CD4-positive, alpha-beta T cell treated with Interleukin-4 for 1 hour (primary cell): ENCODE data around the gene GLO1.
"Not testable (repeated sequence)": the region's sequence is repeated elsewhere in the genome, so short reads cannot be mapped to it uniquely, and the experiment has no call there.

Source experiments
- DNase-seq, 2 donors: peaks; one replicate each; pipeline ENCODE4 v3.0.0-alpha.2; 2020 to 2022

GLO1 gene

DNA sequence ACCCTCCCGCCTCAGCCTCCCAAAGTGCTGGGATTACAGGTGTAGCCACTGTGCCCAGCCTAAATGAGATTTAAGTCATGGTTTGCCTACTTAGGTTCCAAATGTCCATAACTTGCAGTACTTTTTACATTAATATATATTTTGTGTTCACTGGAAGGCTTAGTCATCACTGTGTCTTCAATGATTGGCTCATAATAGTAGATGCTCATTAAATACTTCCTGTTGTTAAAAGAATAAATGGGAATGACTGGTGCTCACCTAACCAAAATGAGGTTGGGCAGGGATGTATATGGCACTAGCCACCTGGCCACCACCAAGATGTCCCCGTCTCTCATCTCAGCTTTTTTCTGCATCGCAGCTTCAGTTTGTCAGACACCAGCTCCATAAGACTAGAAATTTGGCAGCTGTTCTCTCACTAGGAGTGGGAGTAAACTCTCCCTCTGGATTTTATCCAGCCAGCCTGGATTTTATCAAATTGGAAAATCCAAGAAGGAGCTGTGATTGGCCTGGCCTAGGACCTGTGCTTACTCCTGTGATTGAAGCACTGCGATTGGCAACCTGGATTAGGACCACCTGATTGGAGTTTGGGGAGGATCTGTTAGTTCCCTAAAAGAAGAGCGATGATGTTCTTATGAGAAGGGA lies 1.1 kb upstream of the GLO1 start:
- DNase-seq, result no peak

DNA sequence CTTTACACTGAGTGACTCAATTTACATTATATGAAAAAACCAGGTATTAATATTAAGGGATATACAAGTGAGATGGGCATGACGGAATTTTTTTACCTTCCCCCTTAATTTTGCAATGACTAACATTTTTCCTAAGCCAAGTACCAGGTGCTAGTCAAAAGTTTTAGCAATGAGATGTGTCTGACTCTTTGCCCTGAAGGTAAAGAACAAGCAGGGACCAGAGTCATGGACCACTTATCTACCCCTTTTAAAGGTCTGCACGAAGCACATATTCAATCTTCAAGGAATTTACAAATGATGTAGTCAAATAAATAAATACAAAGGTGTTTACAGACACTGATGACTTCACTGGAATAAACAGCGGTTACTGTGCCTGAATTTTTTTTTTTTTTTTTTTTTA lies 1.4 kb downstream of the GLO1 start:
- DNase-seq, result no peak

DNA sequence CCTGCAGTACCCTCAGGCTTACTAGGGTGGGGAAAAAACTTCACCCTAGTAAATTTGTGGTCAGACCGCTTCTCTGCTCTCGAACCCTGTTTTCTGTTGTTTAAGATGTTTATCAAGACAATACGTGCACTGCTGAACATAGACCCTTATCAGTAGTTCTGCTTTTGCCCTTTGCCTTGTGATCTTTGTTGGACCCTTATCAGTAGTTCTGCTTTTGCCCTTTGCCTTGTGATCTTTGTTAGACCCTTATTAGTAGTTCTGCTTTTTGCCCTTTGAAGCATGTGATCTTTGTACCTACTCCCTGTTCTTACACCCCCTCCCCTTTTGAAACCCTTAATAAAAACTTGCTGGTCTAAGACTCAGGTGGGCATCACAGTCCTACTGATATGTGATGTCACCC lies 3.2 kb downstream of the GLO1 start:
- not testable (repeated sequence) for DNase-seq

DNA sequence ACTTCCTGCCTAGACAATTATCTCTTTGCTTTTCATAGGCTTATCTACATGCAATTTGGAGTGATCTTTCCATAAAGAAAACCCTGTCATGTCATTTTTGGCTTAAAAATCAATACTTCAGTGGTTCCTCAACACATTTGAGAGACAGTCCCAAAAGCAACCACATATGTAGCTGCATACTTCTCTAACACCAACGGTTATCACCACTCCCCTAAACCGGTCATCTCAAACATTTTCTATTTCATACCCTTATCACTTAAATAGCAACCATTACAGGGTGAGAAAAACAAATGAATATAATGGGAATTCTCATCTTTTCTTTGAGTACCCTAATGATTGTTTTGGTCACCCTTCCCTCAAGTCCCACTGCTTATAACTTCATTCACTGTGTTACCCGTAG lies 5.1 kb downstream of the GLO1 start:
- no peak for DNase-seq

DNA sequence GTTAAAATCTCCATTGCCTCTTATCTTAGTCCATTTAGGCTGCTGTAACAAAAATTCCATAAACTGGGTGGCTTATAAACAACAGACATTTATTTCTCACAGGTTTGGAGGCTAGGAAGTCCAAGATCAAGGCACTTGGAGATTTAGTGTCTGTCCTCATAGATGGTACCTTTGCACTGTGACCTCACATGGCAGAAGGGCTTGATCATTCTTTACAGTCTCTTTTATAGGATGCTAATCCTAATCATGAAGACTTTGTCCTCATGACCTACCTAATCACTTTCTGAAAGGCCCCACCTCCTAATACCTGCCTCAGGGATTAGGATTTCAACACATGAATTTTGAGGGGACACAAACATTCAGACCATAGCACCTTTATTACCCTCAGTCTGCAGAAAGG lies 6.6 kb downstream of the GLO1 start:
- no peak for DNase-seq

DNA sequence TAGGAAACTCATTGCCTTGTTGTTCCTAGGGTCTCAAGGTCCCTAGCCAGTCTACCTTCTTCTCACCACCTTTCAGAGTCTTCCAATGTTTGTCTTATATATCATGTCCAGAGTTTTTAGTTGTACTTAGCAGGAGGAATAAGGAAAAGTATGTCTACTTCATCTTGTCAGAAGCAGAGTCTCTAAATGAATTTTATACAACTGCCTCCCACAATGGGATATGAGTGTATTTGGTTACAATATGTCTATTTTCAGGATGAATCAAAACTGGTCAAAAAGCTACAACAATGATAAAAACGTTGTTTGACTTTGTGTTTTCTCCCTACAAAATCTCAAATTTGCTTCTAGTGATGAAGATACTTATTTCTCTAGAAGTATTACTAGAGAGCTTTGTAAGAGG lies 7.0 kb downstream of the GLO1 start:
- no peak for DNase-seq

DNA sequence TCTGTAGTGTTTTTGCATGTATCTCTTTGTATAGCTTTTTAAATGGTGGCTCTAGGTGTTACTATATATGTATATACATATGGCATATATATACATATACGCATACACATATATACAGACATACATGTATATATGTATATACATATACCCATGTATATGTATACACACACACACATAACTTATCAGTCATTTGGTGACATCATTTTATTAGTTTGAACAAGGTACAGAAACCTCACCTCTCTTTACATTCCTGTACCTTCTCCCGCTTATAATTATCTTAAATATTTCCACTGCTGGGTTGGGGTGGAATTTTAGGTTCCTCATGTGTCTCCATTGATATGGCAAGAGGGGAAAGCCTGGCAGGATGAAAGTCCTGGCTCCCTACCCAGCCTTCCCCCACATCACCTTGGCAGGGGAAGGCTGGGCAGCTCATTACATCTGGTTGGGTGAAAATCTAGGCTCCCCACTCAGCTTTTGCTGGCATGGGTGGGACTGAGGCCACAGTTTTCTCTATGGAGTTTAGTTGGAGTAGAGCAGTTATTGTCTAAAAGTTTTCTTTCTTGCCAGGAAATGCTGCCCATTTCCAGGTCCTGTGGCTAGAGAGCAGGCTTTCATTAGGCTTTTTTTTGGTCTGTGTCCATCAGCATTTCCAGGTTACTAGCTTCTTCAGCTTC lies 7.6 kb downstream of the GLO1 start:
- DNase-seq, result no peak

DNA sequence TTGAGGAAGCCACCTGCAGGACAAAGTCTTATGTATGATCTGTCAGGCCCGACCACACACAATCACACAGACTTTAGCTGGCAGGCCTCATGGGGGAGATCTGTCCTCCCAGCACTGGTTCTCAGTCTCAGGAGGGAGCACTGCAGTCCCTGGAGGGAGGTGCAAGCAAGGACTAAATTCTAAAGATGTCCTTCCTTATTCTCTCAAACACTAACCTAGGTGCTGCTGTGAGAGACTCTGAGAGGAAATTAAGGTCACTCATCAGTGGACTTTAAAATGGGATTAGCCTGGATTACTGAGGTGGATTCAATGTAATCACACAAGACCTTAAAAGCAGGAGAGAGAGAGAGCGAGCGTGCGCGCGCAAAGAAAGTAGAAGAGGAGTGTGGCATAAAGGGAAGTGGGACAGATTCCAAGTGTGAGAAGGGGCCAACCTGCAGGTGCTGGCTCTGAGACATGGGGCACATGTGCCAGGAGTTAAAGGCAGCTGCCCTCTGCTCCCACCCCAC lies 14.3 kb downstream of the GLO1 start:
- peak in 1 of 2 donors; percentile 19 for DNase-seq

DNA sequence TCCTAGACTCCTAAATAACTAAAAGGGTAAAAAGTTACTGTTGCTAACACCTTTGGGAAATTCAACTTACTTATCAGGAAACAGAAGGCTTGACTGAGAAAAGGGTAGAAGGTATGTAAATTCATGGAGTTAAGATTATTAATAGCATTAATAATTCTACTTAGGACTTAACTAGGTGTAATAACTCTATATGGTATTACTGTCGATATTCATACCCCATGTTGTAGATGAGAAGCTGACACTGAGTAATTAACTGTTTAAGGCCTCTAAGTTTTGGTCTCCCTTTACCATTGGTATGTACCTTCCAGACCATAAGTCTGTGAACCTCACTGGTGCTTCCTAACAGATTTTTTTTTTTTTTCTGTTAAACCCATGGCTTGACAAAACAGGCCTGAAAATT lies 15.4 kb downstream of the GLO1 start:
- DNase-seq, result no peak

DNA sequence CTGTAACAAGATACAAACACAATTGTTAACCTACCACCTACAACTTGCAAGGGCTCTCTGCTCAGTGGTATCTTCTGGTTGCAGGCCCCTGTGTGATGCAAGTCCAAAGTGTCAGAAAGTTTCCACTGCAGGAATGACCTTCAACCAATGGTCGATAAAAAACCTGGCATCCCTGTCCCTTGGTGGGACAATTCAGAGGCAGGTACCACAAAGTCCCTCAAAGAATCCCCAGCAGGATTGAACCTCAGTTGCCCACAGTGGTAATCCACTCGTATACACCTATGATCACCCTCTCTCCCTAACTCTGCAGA lies 15.9 kb downstream of the GLO1 start:
- no peak for DNase-seq

DNA sequence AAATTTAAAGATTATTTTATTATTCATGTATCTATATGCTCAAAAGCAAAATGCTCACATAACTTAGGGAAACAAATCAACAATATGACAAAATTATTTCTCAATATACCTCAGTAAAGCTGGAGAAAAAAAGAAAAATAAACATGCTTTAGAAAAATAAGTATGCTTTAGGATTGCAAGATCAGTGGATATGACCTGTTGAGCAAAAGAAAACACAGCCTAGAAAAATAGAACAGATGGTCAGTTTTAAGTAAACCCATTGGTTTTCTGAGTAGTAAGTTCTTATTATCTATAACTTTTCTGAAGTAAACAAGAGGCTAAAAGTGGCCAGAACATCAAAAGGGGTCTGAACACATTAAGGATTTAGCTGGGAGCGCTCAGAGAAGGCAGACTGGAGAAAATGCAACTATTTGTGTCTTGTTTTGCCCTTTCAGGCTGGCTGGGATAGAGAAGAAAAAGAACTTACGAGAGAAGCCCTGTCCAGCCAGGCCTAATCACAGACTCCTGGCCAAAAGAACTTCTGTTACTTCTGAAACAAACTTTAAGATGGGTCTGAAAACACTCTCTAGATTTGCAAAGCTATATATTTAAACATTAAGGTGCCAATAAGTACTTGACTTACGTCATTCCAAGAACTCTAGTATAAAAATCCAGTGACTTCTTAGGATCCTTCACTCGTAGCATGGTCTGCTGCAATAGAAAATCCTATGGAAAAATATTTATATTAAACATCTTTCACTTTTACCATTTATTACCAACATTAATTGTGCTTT lies 16.5 kb downstream of the GLO1 start:
- DNase-seq, result no peak

DNA sequence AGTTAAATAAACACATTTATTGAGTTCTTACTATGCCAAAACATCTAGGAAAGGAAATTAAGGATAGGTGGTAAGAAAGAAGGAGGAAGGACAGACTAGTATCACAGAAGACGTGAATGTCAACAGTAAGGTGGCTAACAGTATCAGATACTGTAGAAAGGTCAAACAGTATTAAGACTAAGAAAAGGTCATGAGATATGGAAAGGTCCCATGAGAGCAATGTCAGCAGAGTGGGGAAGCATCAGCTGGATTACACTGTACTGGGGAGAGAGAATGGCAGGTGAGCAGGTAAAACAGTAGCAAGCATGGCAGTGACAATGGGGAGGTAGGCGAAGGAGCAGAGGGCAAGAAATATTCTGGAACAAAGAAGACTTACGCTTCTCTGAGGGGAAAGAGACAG lies 18.0 kb downstream of the GLO1 start:
- DNase-seq, result no peak

DNA sequence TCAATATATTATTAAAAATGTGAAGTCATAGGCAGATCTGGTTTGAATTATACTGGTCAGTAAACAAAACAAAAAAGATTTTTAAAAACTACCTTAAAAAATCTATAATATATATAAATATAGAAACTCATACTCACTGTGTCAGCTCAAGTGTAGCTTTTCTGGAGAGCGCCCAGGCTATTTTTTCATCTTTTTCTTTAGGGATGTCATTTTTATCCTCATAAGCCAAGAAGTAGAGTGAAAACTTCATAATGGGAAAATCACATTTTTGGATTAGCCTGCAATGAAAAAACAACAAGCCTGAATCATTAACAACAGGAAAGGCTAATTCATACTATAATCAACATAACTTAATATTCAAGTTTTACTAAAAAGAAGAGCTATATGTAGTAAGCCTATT lies 18.7 kb downstream of the GLO1 start:
- DNase-seq, result no peak

DNA sequence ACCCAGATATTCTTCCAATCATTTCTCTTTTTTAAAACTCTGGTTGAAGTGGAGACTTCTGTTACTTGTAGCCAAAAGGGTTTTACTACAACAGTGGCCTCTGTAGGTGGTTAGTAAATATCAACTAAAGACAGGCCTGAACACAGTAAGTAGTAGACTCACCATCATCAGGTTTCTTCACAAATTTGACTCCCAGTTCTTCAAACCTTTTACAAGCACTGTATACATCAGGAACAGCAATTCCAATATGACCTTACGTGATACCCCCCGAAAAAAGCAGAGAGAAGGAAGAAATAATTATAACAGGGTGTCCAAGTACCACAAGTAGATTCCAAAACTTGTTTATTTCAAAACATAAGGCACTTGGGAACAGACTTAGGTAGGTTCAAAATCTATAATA lies 21.1 kb downstream of the GLO1 start:
- no peak for DNase-seq

DNA sequence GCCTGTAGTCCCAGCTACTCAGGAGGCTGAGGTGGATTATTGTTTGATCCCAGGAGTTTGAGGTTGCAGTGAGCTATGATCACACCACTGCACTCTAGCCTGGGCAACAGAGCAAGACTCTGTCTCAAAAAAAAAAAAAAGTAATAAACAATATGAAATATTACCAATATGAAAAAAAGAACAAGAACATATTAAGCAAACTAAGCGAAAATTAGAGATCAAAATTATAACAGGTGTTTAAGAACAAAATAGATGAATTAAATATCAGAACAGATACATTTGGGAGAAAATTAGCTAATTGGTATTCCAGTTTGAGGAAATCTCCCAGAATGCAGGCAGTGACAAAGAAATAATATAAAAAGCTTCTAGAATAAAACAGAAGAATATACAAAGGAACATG lies 23.3 kb downstream of the GLO1 start:
- no peak for DNase-seq

DNA sequence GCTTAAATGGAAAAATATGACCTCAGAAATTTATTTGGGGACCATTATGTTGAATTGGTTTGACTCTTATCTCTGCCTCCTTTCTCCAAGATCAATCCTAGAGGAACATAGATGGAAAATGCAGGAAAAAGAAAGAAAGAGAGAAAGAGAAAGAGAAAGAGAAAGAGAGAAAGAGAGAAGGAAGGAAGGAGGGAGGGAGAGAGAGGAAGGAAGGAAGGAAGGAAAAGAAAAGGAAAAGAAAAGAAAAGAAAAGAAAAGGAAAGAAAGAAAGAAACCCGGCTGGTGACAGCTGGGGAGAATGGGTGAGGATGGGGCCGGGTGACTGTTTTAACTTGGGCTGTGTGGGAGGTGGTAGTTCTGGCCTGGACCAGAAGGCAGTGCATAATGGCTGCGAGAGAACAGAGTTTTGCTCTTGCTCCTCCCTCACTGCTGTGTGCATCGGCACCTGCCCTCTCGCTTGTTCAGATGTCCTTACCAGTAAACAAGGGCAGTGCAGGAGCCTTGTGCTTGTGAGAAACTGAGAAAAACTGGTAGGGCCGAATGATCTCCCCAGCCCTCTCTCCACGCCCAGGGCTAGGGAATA lies 24.7 kb downstream of the GLO1 start:
- no peak for DNase-seq

DNA sequence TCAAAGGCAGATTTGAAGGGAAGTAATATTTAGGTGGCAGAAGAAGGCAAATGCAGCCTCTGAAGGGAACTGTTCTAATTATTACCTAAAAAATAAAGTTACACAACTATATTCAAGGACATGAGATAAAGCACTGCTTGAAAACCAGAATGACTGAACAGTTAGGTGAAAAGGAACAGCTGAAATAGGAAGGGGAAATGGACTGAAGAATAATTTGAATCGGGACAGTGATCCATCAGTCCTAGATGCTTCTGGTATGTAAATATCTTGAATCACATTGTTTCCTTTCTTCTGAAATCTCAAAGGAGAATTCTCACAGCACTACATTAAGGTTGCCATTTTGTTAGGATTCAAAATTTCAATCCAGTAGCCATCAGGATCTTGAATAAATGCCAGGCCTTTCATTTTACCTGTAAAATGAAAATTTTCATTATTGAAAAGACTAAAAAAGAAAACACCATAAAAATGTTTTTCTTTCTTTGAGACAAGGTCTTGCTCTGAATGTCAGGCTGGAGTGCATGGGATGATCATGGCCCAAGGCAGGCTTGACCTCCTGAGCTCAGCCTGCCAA lies 25.9 kb downstream of the GLO1 start:
- no peak for DNase-seq

DNA sequence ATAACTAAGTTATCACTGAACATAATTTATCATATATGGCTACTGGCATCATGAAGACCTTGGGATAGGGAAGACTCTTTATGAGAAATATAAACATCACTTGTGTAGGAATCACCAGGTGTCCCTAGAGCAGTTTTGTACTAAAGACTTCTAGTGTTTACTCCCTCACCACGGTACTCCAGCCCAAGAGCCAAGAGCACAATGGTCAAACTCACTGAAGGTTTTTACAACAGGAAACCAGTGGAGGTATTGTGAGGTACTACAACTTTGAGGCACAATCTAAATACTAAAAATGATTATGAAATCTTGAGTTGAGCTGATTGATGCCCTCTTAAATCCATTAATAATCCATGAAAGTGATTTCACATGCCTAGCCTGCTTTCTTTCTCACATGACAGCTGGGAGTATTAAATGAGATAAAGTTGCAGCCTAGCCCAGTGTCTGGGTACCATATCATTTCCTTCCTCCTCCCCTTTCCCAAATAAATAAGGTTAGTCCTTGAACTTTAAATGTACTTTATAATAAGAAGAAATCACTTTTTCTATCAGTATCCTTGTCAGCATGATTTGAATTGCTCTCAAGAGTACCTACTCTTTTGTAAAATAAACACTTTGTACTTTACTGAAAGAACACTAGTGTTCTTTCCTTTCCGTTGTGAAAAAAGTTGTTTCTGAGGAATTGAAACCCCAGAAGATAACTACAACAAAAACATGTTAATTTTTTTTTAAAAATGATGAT lies 26.5 kb downstream of the GLO1 start:
- no peak for DNase-seq

DNA sequence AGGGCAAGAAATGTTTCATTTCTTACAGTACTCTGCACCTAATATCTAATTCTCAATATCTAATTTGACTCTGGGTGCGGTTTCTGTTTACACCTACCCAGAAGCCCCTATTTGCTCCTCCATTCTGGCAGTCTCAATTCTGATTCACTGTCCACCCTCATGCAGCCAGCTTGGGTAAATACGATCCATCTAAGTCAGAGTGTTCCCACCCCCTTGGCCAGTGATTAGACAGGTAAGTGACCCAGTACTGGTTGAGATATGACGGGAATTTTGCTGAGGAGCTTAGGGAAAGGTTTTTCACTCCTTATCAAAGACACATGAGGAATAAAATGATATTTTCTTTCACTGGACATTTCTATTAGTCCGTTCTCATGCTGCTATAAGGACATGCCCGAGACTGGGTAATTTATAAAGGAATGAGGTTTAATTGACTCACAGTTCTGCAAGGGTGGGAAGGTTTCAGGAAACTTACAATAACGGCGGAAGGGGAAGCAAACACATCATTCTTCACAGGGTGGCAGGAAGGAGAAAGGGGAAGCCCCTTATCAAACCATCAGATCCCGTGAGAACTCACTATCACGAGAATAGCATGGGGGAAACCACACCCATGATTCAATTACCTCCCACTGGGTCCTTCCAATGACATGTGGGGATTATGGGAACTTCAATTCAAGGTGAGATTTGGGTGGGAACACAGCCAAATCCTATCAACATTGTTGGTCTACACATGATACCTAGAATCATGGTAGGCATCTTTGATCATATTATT lies 29.4 kb downstream of the GLO1 start:
- peak; percentile 4 to 19 for DNase-seq

DNA sequence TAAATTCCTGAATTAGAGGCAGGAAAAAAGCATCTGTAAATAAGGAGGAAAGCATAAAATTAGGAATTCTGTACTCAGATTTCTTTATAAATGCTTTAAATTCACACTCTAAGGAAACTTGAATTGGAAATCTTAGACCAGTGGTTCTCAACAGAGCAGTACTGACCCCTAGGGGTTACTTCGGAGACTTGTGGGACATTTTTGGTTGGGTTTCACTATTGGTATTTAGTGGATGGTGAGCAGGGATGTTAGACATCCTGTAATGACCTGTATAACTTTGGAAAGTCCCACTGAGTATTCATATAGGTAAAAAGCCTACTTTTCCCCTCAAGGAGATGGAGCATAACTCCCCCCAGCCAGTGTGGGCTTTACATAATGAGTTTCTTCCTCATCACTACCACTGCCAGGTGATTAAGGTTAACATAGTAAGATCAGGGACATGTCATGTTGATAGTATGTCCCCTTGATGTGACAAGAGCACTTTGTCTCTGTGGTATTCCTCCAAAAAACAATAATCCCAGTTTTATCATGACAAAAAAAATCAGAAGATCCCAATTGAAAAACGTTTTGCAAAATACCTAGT lies 31.0 kb downstream of the GLO1 start:
- DNase-seq, result peak in 1 of 2 donors; percentile 59

DNA sequence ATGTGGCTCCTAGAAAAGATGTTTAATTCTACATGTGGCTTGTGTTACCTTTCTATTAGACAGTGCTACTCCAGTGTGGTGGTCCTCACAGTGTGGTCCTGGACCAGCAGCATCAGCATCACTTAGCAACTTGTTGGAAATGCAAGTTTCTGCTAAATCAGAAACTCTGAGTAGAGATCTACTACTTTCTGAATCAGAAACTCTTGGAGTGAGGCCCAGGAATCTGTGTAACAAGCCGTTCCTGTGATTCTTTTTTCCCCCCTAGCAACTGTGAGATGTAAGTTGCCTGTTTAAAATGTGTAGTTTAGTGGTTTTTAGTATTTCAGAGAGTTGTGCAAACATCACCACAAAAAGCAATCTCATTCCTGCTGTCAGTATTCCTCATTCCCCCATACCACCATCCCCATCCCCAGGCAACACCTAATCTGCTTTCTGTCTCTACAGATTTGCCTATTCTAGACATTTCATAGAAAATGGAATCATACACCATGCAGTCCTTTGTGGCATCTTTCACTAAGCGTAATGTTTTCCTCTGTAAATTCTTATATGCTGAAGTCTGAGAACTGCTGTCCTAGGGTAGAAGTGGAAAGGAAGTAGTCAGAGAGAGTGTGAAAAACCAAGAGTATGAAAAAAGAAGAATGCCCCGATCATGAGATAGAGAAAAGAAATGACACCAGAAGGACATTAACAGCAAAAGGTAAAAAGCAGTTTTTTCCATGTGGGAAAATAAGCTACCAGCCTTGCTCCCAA lies 44.4 kb downstream of the GLO1 start:
- DNase-seq, result no peak
